GM12865 (cell line): ENCODE results near the gene TIMM10.

Experiments used
- DNase-seq: peaks from one replicate; pipeline ENCODE4 v3.0.0; 2010; ENCODE audit warnings: low read depth
- H3K4me3 ChIP-seq: 2 replicates; pipeline ENCODE4 v1.5.1; 2011; ENCODE audit warnings: mild to moderate bottlenecking, low read depth, low read length, control low read depth
- CTCF ChIP-seq: IDR thresholded peaks from 2 replicates; pipeline ENCODE4 v1.5.1; 2011; ENCODE audit warnings: low read length, control low read depth, low read depth, inconsistent platforms; ENCODE audit not compliant: insufficient read depth; ENCODE audit errors: missing control alignments

The TIMM10 gene

DNA sequence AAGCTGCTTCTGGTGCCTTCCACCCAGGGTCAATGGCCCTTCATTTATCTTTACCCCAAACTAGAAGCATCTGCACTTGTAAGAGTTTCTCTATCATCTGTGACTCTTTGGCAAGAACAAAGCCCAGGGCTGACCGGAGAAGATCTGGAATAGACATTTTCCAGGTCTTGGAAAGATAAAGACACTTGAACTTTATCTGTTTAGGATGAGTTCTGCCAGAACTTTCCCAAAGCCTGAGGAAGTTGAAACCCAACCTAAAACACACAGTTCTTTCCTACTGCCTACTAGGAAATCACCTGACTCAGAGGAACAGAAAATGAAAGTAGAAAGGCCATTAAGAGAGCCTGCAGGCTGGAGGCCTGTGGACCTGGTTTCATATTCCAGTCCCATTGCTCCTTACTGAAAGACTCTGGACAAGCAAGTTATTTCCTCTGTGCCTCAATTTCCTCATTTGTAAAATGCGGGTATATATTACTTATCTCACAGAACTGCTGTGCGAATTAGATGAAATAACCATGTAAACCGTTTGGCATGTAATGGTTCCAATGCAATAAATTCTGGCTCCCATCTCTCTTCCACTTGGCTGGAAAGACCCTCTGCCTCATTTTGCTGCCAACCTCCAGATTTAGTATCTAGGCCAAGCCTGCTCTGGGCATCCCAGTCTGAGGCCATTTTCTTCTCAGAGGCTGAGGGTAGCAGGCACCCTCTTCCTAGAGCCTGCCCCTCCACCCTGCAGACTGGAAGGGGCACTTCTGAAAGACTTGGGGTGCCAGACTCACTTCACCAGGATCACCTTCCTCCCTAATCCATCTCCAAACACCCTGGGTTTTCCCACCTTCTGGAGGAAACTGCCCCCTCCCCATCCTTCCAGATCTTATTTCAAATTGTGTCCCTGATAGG is 35.7 kb upstream of the TIMM10 start:
- peak; percentile 76 for DNase-seq
- no peak for TF ChIP-seq CTCF
- peak overlapping the region; percentile 88 for H3K4me3 ChIP-seq

DNA sequence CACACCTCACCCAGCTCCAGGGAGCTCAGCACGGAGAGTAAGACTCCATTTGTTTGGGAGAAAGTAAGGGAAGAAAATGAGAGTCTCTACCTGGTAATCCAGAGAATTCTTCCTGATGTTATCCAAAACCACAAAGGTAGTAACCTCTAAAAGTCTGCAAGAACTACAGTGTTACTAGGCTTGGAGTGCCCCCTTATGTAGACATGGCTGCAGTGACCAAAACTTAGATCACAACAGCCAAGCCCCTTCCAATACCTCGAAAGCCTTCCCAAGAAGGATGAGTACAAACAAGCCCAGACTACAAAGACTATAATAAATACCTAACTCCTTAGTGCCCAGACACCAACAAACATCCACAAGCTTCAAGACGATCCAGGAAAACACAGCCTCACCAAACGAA is 32.0 kb upstream of the TIMM10 start:
- DNase-seq, result no peak
- no peak for TF ChIP-seq CTCF
- H3K4me3 ChIP-seq, result no peak overlapping the region

DNA sequence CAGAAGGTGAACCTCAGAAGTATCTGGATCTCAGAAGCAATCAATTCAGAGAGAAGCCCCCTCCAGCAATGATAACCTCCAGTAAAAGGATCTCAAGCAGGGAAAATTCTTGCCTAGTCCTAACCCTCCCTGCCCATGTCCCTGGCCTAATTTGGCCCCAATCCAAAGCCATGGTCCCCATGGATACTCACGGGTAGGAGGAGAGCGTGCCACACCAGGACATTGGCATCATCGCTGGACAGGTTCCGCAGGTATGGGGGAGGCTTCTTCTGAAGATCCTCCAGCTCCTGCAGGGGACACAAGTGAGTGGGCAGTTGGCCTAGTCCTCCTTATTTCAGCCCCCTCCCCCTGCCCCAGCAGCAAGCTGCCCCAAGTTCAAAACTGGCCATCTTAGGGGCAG is 29.6 kb upstream of the TIMM10 start:
- no peak overlapping the region for H3K4me3 ChIP-seq
- no peak for DNase-seq
- TF ChIP-seq CTCF, result no peak

- no peak for DNase-seq
- TF ChIP-seq CTCF, result no peak
- no peak overlapping the region for H3K4me3 ChIP-seq
Measured at GRCh38 chr11:57556041-57556440, 25.5 kb upstream of the TIMM10 start.

DNA sequence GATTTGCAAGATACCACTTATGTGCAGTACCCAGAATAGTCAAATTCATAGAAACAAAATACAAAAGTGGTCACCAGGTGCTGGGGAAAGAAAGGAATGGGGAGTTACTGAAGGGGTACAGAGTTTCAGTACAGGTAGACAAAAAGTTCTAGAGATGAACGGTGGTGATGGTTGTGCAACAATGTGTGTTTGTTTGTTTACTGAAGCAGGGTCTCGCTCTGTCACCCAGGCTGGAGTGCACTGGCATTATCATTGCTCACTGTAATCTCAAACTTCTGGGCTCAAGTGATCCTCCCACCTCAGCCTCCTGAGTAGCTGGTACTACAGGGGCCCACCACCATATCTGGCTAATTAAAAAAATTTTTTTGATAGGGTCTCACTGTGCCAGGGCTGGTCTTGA is 24.8 kb upstream of the TIMM10 start:
- TF ChIP-seq CTCF, result no peak
- H3K4me3 ChIP-seq, result no peak overlapping the region
- no peak for DNase-seq

GRCh38 chr11:57552479-57552878 is 21.9 kb upstream of the TIMM10 start:
- no peak for TF ChIP-seq CTCF
- no peak for DNase-seq
- no peak overlapping the region for H3K4me3 ChIP-seq

GRCh38 chr11:57551941-57552340 is 21.4 kb upstream of the TIMM10 start:
- no peak overlapping the region for H3K4me3 ChIP-seq
- no peak for TF ChIP-seq CTCF
- no peak for DNase-seq
